Activated T-cell treated with anti-CD3 and anti-CD28 coated beads, Interleukin-2, amount 50 U/mL, for 4 hours (primary cell): Measurements from ENCODE around the gene TRAPPC11. TPM values are rescaled to one million over a fixed set of nuclear protein-coding genes. Genes with fewer than 3 reads are reported as not detected.

Experiments used
- ATAC-seq, 2 donors: fragments of 200-7000 bp; cut with Tn5 transposase; one replicate each; pipeline ENCODE4 v1.10.0; 2021
- DNase-seq: peaks from one replicate; pipeline ENCODE4 v3.0.0-alpha.2; 2020
- H3K27me3 Mint-ChIP-seq: one replicate; pipeline ENCODE4 v1.8.0; 2021; ENCODE audit warnings: low read depth, mixed read lengths
- H3K36me3 Mint-ChIP-seq: one replicate; pipeline ENCODE4 v1.8.0; 2022; ENCODE audit warnings: mixed read lengths; ENCODE audit not compliant: insufficient read depth
- H3K4me1 Mint-ChIP-seq: one replicate; pipeline ENCODE4 v1.8.0; 2021; ENCODE audit warnings: low read depth, mixed read lengths
- H3K4me3 Mint-ChIP-seq: one replicate; pipeline ENCODE4 v1.8.0; 2021; ENCODE audit warnings: mild to moderate bottlenecking, moderate library complexity, mixed read lengths
- H3K9me3 Mint-ChIP-seq: one replicate; pipeline ENCODE4 v1.8.0; 2021; ENCODE audit warnings: mixed read lengths
- total RNA-seq, 3 donors: library from RNA; stranded (reverse); gene quantifications; one replicate each; pipeline ENCODE4 v1.2.1, GENCODE V29; 2021

Gene TRAPPC11
- total RNA-seq, 3 donors from 2014 or later, result 21.2 to 24.3 (median 23.4) TPM

GRCh38 chr4:183746305-183747229 is 87.5 kb downstream of the TRAPPC11 start:
- H3K4me3 Mint-ChIP-seq, result no peak overlapping the region
- no peaks in the 10 kb centered on the region for H3K4me1 Mint-ChIP-seq
- no peak for ATAC-seq
- peaks cover 6% of the 10 kb centered on the region for H3K27me3 Mint-ChIP-seq
- no peak for DNase-seq
- H3K9me3 Mint-ChIP-seq, result no peaks in the 10 kb centered on the region
- no peaks in the 10 kb centered on the region for H3K36me3 Mint-ChIP-seq

- Mint-ChIP-seq H3K4me1 (no peaks in the 10 kb centered on the region), H3K4me3 (no peak overlapping the region), H3K27me3 (peaks cover 4% of the 10 kb centered on the region), H3K36me3 (no peaks in the 10 kb centered on the region), H3K9me3 (no peaks in the 10 kb centered on the region)
- DNase-seq, result no peak
- no peak for ATAC-seq
Observed at GRCh38 chr4:183747380-183747779, 88.3 kb downstream of the TRAPPC11 start.

- Mint-ChIP-seq H3K4me1 (no peaks in the 10 kb centered on the region), H3K9me3 (no peaks in the 10 kb centered on the region), H3K4me3 (no peak overlapping the region), H3K27me3 (peaks cover 4% of the 10 kb centered on the region), H3K36me3 (no peaks in the 10 kb centered on the region)
- no peak for ATAC-seq
- DNase-seq, result no peak
Observed at GRCh38 chr4:183747931-183748670, 89.0 kb downstream of the TRAPPC11 start.

GRCh38 chr4:183751106-183751505 is 92.0 kb downstream of the TRAPPC11 start:
- Mint-ChIP-seq H3K27me3 (peaks cover 6% of the 10 kb centered on the region), H3K4me1 (no peaks in the 10 kb centered on the region), H3K4me3 (no peak overlapping the region), H3K9me3 (no peaks in the 10 kb centered on the region), H3K36me3 (no peaks in the 10 kb centered on the region)
- no peak for DNase-seq
- no peak for ATAC-seq

- H3K9me3 Mint-ChIP-seq, result no peaks in the 10 kb centered on the region
- no peaks in the 10 kb centered on the region for H3K36me3 Mint-ChIP-seq
- H3K27me3 Mint-ChIP-seq, result peaks cover 28% of the 10 kb centered on the region
- DNase-seq (no peak), ATAC-seq (no peak)
- no peak overlapping the region for H3K4me3 Mint-ChIP-seq
- no peaks in the 10 kb centered on the region for H3K4me1 Mint-ChIP-seq
Observed at GRCh38 chr4:183755596-183755995, 96.5 kb downstream of the TRAPPC11 start.

- no peak for ATAC-seq
- no peak for DNase-seq
- H3K4me1 Mint-ChIP-seq, result no peaks in the 10 kb centered on the region
- H3K36me3 Mint-ChIP-seq, result no peaks in the 10 kb centered on the region
- H3K27me3 Mint-ChIP-seq, result peaks cover 29% of the 10 kb centered on the region
- no peaks in the 10 kb centered on the region for H3K9me3 Mint-ChIP-seq
- H3K4me3 Mint-ChIP-seq, result no peak overlapping the region
Observed at GRCh38 chr4:183757060-183757459, 98.0 kb downstream of the TRAPPC11 start.

GRCh38 chr4:183758061-183758757 is 99.1 kb downstream of the TRAPPC11 start:
- Mint-ChIP-seq H3K4me1 (no peaks in the 10 kb centered on the region), H3K4me3 (no peak overlapping the region)
- no peak for ATAC-seq

GRCh38 chr4:183758758-183759447 is 99.8 kb downstream of the TRAPPC11 start:
- Mint-ChIP-seq H3K9me3 (no peaks in the 10 kb centered on the region), H3K27me3 (peaks cover 31% of the 10 kb centered on the region), H3K36me3 (no peaks in the 10 kb centered on the region), H3K4me3 (no peak overlapping the region), H3K4me1 (no peaks in the 10 kb centered on the region)
- no peak for DNase-seq
- no peak for ATAC-seq

More at GRCh38 chr4:183758061-183758757, 99.1 kb downstream of the TRAPPC11 start:
- H3K27me3 Mint-ChIP-seq, result peaks cover 31% of the 10 kb centered on the region
- DNase-seq, result no peak
- no peaks in the 10 kb centered on the region for H3K36me3 Mint-ChIP-seq
- H3K9me3 Mint-ChIP-seq, result no peaks in the 10 kb centered on the region

- DNase-seq (no peak), ATAC-seq (no peak)
- peaks cover 36% of the 10 kb centered on the region for H3K27me3 Mint-ChIP-seq
- no peak overlapping the region for H3K4me3 Mint-ChIP-seq
- no peaks in the 10 kb centered on the region for H3K4me1 Mint-ChIP-seq
- no peaks in the 10 kb centered on the region for H3K36me3 Mint-ChIP-seq
- no peaks in the 10 kb centered on the region for H3K9me3 Mint-ChIP-seq
Observed at GRCh38 chr4:183760326-183760725, 101.2 kb downstream of the TRAPPC11 start.

Other genes with a start within 250 kb of the TRAPPC11 start
- gene CDKN2AIP, start 214.7 kb upstream of the TRAPPC11 start, total RNA-seq, result 10 to 100 TPM; 25.6 to 27.2 (median 26.3) TPM
- 10 to 100 TPM in 2 of 3 donors, 1 to 10 TPM in 1; 9.9 to 11.1 (median 10.3) TPM for gene ING2, start 154.2 kb upstream of the TRAPPC11 start, total RNA-seq
- gene RWDD4, start 108 bp upstream of the TRAPPC11 start, total RNA-seq, result 10 to 100 TPM; 28.0 to 30.7 (median 29.7) TPM
- gene STOX2, start 246.0 kb downstream of the TRAPPC11 start, total RNA-seq, result not detected